T-helper 1 cell treated with Interleukin-12 subunit alpha and Interleukin-12 subunit beta and Interleukin-4 antibody, amounts not matched to agents 30 ng/mL and 1 ng/mL, for 36 hours (primary cell): ENCODE measurements around the gene SOX6. TPM values are rescaled to one million over a fixed set of nuclear protein-coding genes. Genes with fewer than 3 reads are reported as not detected.

Experiments
- intact Hi-C: fragments of 100-400 bp; cut with micrococcal nuclease; formaldehyde crosslinking; loops from one replicate; pipeline ENCODE4 v1.15.1; 2024
- total RNA-seq: library from RNA; stranded (reverse); gene quantifications from 2 replicates; pipeline ENCODE4 v1.2.3, GENCODE V29; 2022

The SOX6 gene
- total RNA-seq, 1 donor from 2014 or later, result 0.17 TPM

- intact Hi-C loops, result no loop called here
Observed at GRCh38 chr11:16365581-16366228, 9.4 kb upstream of the SOX6 start.

GRCh38 chr11:16364254-16364653, 7.9 kb upstream of the SOX6 start:
- intact Hi-C loops, result no loop called here

- intact Hi-C loops, result no loop called here
Observed at GRCh38 chr11:16363706-16364105, 7.4 kb upstream of the SOX6 start.

- intact Hi-C loops, result no loop called here
Observed at GRCh38 chr11:16361108-16361865, 4.9 kb upstream of the SOX6 start.

GRCh38 chr11:16359369-16359768, 3.0 kb upstream of the SOX6 start:
- intact Hi-C loops, result no loop called here

- intact Hi-C loops, result no loop called here
Observed at GRCh38 chr11:16358726-16359125, 2.4 kb upstream of the SOX6 start.

GRCh38 chr11:16357775-16358174, 1.4 kb upstream of the SOX6 start:
- intact Hi-C loops, result no loop called here

- intact Hi-C loops, result no loop called here
Observed at GRCh38 chr11:16356761-16357393, 531 bp upstream of the SOX6 start.

- intact Hi-C loops, result no loop called here
Observed at GRCh38 chr11:16352707-16353106, 3.6 kb downstream of the SOX6 start.

- intact Hi-C loops, result no loop called here
Observed at GRCh38 chr11:16350125-16350524, 6.2 kb downstream of the SOX6 start.

- intact Hi-C loops, result no loop called here
Observed at GRCh38 chr11:16347928-16348685, 8.2 kb downstream of the SOX6 start.

GRCh38 chr11:16346975-16347374, 9.4 kb downstream of the SOX6 start:
- intact Hi-C loops, result no loop called here

GRCh38 chr11:16341853-16342252, 14.5 kb downstream of the SOX6 start:
- intact Hi-C loops, result no loop called here

- intact Hi-C loops, result no loop called here
Observed at GRCh38 chr11:16338393-16338792, 18.0 kb downstream of the SOX6 start.

- intact Hi-C loops, result no loop called here
Observed at GRCh38 chr11:16337421-16338213, 18.7 kb downstream of the SOX6 start.

GRCh38 chr11:16336721-16337120, 19.6 kb downstream of the SOX6 start:
- intact Hi-C loops, result no loop called here

- intact Hi-C loops, result no loop called here
Observed at GRCh38 chr11:16336204-16336603, 20.1 kb downstream of the SOX6 start.

- intact Hi-C loops, result no loop called here
Observed at GRCh38 chr11:16335236-16335962, 20.9 kb downstream of the SOX6 start.

GRCh38 chr11:16326679-16327297, 29.6 kb downstream of the SOX6 start:
- intact Hi-C loops, result no loop called here

- intact Hi-C loops, result no loop called here
Observed at GRCh38 chr11:16322190-16322589, 34.2 kb downstream of the SOX6 start.
